ENCODE results near the gene TBC1D19. TPM values are rescaled to one million over a fixed set of nuclear protein-coding genes. Genes with fewer than 3 reads are reported as not detected.

TBC1D19 gene
- total RNA-seq, 6 experiments from 2014 or later = 8.5 to 14.4 (median 12.1) TPM

- peak; percentile 4 for DNase-seq
- Mint-ChIP-seq H3K9me3 (peaks cover 7% of the 10 kb centered on the region), H3K36me3 (ENCODE audit: low read depth) (peaks cover 16% of the 10 kb centered on the region), H3K4me3 (no peak overlapping the region), H3K27ac (no peak overlapping the region), H3K27me3 (ENCODE audit: insufficient read depth) (no peaks in the 10 kb centered on the region), H3K4me1 (ENCODE audit: low read depth) (peaks cover 19% of the 10 kb centered on the region)
- TF ChIP-seq CTCF (IDR thresholded peaks at IDR 0.05) = no peak
Measured at GRCh38 chr4:26701786-26702227, 117.9 kb downstream of the TBC1D19 start.

GRCh38 chr4:26707342-26707741 lies 123.5 kb downstream of the TBC1D19 start:
- no peak for TF ChIP-seq CTCF (IDR thresholded peaks at IDR 0.05)
- Mint-ChIP-seq H3K27me3 (ENCODE audit: insufficient read depth) (no peaks in the 10 kb centered on the region), H3K27ac (no peak overlapping the region), H3K4me3 (no peak overlapping the region), H3K9me3 (no peaks in the 10 kb centered on the region), H3K36me3 (ENCODE audit: low read depth) (peaks cover 18% of the 10 kb centered on the region), H3K4me1 (ENCODE audit: low read depth) (peaks cover 1% of the 10 kb centered on the region)
- no peak for DNase-seq

GRCh38 chr4:26709246-26709645 lies 125.4 kb downstream of the TBC1D19 start:
- Mint-ChIP-seq H3K27me3 (ENCODE audit: insufficient read depth) (no peaks in the 10 kb centered on the region), H3K9me3 (no peaks in the 10 kb centered on the region), H3K27ac (no peak overlapping the region), H3K4me3 (no peak overlapping the region), H3K4me1 (ENCODE audit: low read depth) (no peaks in the 10 kb centered on the region), H3K36me3 (ENCODE audit: low read depth) (peaks cover 18% of the 10 kb centered on the region)
- DNase-seq = no peak
- no peak for TF ChIP-seq CTCF (IDR thresholded peaks at IDR 0.05)

- Mint-ChIP-seq H3K36me3 (ENCODE audit: low read depth) (peaks cover 29% of the 10 kb centered on the region), H3K27me3 (ENCODE audit: insufficient read depth) (no peaks in the 10 kb centered on the region), H3K27ac (no peak overlapping the region), H3K4me1 (ENCODE audit: low read depth) (peaks cover 25% of the 10 kb centered on the region), H3K9me3 (no peaks in the 10 kb centered on the region), H3K4me3 (no peak overlapping the region)
- no peak for DNase-seq
- no peak for TF ChIP-seq CTCF (IDR thresholded peaks at IDR 0.05)
Measured at GRCh38 chr4:26713563-26714151, 129.8 kb downstream of the TBC1D19 start.

- Mint-ChIP-seq H3K4me1 (ENCODE audit: low read depth) (peaks cover 27% of the 10 kb centered on the region), H3K27me3 (ENCODE audit: insufficient read depth) (no peaks in the 10 kb centered on the region), H3K9me3 (no peaks in the 10 kb centered on the region), H3K4me3 (no peak overlapping the region), H3K36me3 (ENCODE audit: low read depth) (peaks cover 18% of the 10 kb centered on the region), H3K27ac (no peak overlapping the region)
- no peak for DNase-seq
- no peak for TF ChIP-seq CTCF (IDR thresholded peaks at IDR 0.05)
Measured at GRCh38 chr4:26715636-26716242, 131.9 kb downstream of the TBC1D19 start.
